ENCODE results near the gene DHRS12.
"Not testable (repeated sequence)": the region's sequence is repeated elsewhere in the genome, so short reads cannot be mapped to it uniquely, and the experiment has no call there.

Gene DHRS12

GRCh38 chr13:51825165-51825592, 21.2 kb upstream of the DHRS12 start:
- Histone ChIP-seq H3K36me3 (ENCODE audit: insufficient read depth, low read length) (no peaks in the 10 kb centered on the region), H3K9ac (ENCODE audit: low read length) (peak overlapping the region; percentile 42; the same call in 1 of the 2 replicates)

GRCh38 chr13:51824712-51825111, 20.7 kb upstream of the DHRS12 start:
- peak overlapping the region; percentile 42; the same call in 1 of the 2 replicates for H3K9ac ChIP-seq (ENCODE audit: low read length)
- not testable (repeated sequence) for H3K27me3 ChIP-seq (ENCODE audit: insufficient read depth, low read length); H3K9me3 ChIP-seq (ENCODE audit: low read length); H3K79me2 ChIP-seq (ENCODE audit: insufficient read depth, low read length); H3K36me3 ChIP-seq (ENCODE audit: insufficient read depth, low read length); H3F3A ChIP-seq (ENCODE audit: insufficient read depth, low read length); H3K9me2 ChIP-seq (ENCODE audit: low read depth, low read length); H2AFZ ChIP-seq (ENCODE audit: low read length); H4K20me1 ChIP-seq (ENCODE audit: insufficient read depth, low read length)
- peak overlapping the region; percentile 97 for H3K27ac ChIP-seq (ENCODE audit: low read depth, low read length, poor library complexity, severe bottlenecking)
- H3K4me1 ChIP-seq (ENCODE audit: insufficient read depth, low read length, severe bottlenecking) = peaks cover 100% of the 10 kb centered on the region
- H3K4me3 ChIP-seq (ENCODE audit: low read depth, low read length, poor library complexity, severe bottlenecking) = peak overlapping the region; percentile 0
- peak overlapping the region; percentile 56 for H3K4me2 ChIP-seq (ENCODE audit: low read length)

More at GRCh38 chr13:51825165-51825592, 21.2 kb upstream of the DHRS12 start:
- Histone ChIP-seq H4K20me1 (ENCODE audit: insufficient read depth, low read length) (no peaks in the 10 kb centered on the region), H3K27ac (ENCODE audit: low read depth, low read length, poor library complexity, severe bottlenecking) (peak overlapping the region; percentile 97), H3K9me3 (ENCODE audit: low read length) (no peaks in the 10 kb centered on the region), H2AFZ (ENCODE audit: low read length) (0 out of 2 replicates have a peak overlapping the region, but pooled peaks have one; percentile 22), H3K27me3 (ENCODE audit: insufficient read depth, low read length) (no peaks in the 10 kb centered on the region), H3F3A (ENCODE audit: insufficient read depth, low read length) (no peaks in the 10 kb centered on the region), H3K4me3 (ENCODE audit: low read depth, low read length, poor library complexity, severe bottlenecking) (peak overlapping the region; percentile 0), H3K79me2 (ENCODE audit: insufficient read depth, low read length) (no peaks in the 10 kb centered on the region), H3K4me1 (ENCODE audit: insufficient read depth, low read length, severe bottlenecking) (peaks cover 100% of the 10 kb centered on the region), H3K4me2 (ENCODE audit: low read length) (peak overlapping the region; percentile 56), H3K9me2 (ENCODE audit: low read depth, low read length) (no peaks in the 10 kb centered on the region)
- TF ChIP-seq CTCF (IDR thresholded peaks at IDR 0.05; ENCODE audit: low read length) (no peak), EZH2 (IDR thresholded peaks at IDR 0.05; ENCODE audit: borderline replicate concordance, low read length) (no peak)

DNA sequence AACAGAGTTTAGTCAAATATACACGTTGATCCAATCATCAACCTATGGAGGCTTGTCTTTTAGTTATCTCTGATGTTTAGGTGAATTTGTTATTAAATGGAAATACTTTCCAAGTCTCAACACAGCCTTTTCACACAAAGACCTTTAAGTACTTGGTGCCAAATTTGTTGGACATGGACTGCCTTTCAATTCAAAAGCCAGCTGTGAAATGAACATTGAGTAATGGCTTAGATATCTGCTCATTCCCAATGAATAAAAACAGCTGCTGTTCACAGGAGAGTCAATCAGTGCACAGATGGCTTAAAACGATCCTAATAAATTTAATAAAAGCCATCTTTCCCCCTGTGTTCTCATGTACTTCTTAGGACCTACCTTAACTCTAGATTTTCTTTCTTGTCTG, 19.9 kb upstream of the DHRS12 start:
- H3K9me2 ChIP-seq (ENCODE audit: low read depth, low read length) = no peaks in the 10 kb centered on the region
- H3K27me3 ChIP-seq (ENCODE audit: insufficient read depth, low read length) = no peaks in the 10 kb centered on the region
- TF ChIP-seq EZH2 (IDR thresholded peaks at IDR 0.05; ENCODE audit: borderline replicate concordance, low read length) (no peak), CTCF (IDR thresholded peaks at IDR 0.05; ENCODE audit: low read length) (no peak)
- H3F3A ChIP-seq (ENCODE audit: insufficient read depth, low read length) = no peaks in the 10 kb centered on the region
- H3K4me2 ChIP-seq (ENCODE audit: low read length) = no peak overlapping the region
- H3K4me1 ChIP-seq (ENCODE audit: insufficient read depth, low read length, severe bottlenecking) = peaks cover 98% of the 10 kb centered on the region
- H4K20me1 ChIP-seq (ENCODE audit: insufficient read depth, low read length) = no peaks in the 10 kb centered on the region
- H3K79me2 ChIP-seq (ENCODE audit: insufficient read depth, low read length) = no peaks in the 10 kb centered on the region
- H2AFZ ChIP-seq (ENCODE audit: low read length) = no peak overlapping the region
- peak overlapping the region; percentile 97 for H3K27ac ChIP-seq (ENCODE audit: low read depth, low read length, poor library complexity, severe bottlenecking)
- no peak overlapping the region for H3K4me3 ChIP-seq (ENCODE audit: low read depth, low read length, poor library complexity, severe bottlenecking)
- no peaks in the 10 kb centered on the region for H3K9me3 ChIP-seq (ENCODE audit: low read length)
- no peak overlapping the region for H3K9ac ChIP-seq (ENCODE audit: low read length)
- no peaks in the 10 kb centered on the region for H3K36me3 ChIP-seq (ENCODE audit: insufficient read depth, low read length)

GRCh38 chr13:51823359-51823758, 19.4 kb upstream of the DHRS12 start:
- Histone ChIP-seq H3K27me3 (ENCODE audit: insufficient read depth, low read length) (no peaks in the 10 kb centered on the region), H3K36me3 (ENCODE audit: insufficient read depth, low read length) (no peaks in the 10 kb centered on the region), H3K9me2 (ENCODE audit: low read depth, low read length) (no peaks in the 10 kb centered on the region), H3K4me3 (ENCODE audit: low read depth, low read length, poor library complexity, severe bottlenecking) (no peak overlapping the region), H3F3A (ENCODE audit: insufficient read depth, low read length) (no peaks in the 10 kb centered on the region), H3K4me2 (ENCODE audit: low read length) (no peak overlapping the region), H3K79me2 (ENCODE audit: insufficient read depth, low read length) (no peaks in the 10 kb centered on the region), H4K20me1 (ENCODE audit: insufficient read depth, low read length) (no peaks in the 10 kb centered on the region), H2AFZ (ENCODE audit: low read length) (no peak overlapping the region), H3K4me1 (ENCODE audit: insufficient read depth, low read length, severe bottlenecking) (peaks cover 93% of the 10 kb centered on the region), H3K27ac (ENCODE audit: low read depth, low read length, poor library complexity, severe bottlenecking) (peak overlapping the region; percentile 97), H3K9ac (ENCODE audit: low read length) (no peak overlapping the region), H3K9me3 (ENCODE audit: low read length) (no peaks in the 10 kb centered on the region)
- TF ChIP-seq EZH2 (IDR thresholded peaks at IDR 0.05; ENCODE audit: borderline replicate concordance, low read length) = no peak
- no peak for TF ChIP-seq CTCF (IDR thresholded peaks at IDR 0.05; ENCODE audit: low read length)

All from OCI-LY1 (cell line).